Measurements from ENCODE around the gene PLCB1. TPM values are rescaled to one million over a fixed set of nuclear protein-coding genes. Genes with fewer than 3 reads are reported as not detected.

Gene PLCB1
- total RNA-seq, 4 donors from 2014 or later: 7.2 to 28.1 (median 9.6) TPM

GRCh38 chr20:8363970-8364733 is 232.1 kb downstream of the PLCB1 start:
- no peaks in the 10 kb centered on the region for H3K4me1 ChIP-seq
- H3K9me3 ChIP-seq: no peaks in the 10 kb centered on the region
- H3K36me3 ChIP-seq: no peaks in the 10 kb centered on the region
- H3K27ac ChIP-seq: no peak overlapping the region
- H3K4me3 ChIP-seq: no peak overlapping the region
- no peak for DNase-seq
- TF ChIP-seq POLR2A (IDR thresholded peaks at IDR 0.05) (no peak), CTCF (IDR thresholded peaks at IDR 0.05) (no peak)
- no peaks in the 10 kb centered on the region for H3K27me3 ChIP-seq

DNA sequence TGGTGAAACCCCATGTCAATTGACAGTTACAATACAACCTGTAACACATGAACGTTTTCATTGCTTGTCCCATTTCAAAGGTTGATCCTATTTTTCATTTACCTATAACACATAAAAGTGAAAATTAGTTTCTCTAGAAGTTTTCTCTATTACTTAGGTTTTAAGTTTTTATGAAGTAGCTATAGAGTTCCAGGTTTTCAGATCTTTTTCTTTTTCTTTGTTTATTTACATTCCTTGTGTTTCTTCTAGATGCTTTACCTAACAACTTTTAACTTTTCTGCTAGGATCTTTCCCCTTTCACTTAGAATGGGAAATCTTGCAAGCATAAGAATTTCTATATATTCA is 232.6 kb downstream of the PLCB1 start:
- Histone ChIP-seq H3K27me3 (no peaks in the 10 kb centered on the region), H3K9me3 (no peaks in the 10 kb centered on the region), H3K4me1 (no peaks in the 10 kb centered on the region), H3K27ac (no peak overlapping the region), H3K4me3 (no peak overlapping the region), H3K36me3 (no peaks in the 10 kb centered on the region)
- DNase-seq: no peak
- TF ChIP-seq POLR2A (IDR thresholded peaks at IDR 0.05) (no peak), CTCF (IDR thresholded peaks at IDR 0.05) (no peak)

GRCh38 chr20:8365634-8366033 is 233.6 kb downstream of the PLCB1 start:
- H3K27me3 ChIP-seq: no peaks in the 10 kb centered on the region
- H3K4me1 ChIP-seq: no peaks in the 10 kb centered on the region
- H3K9me3 ChIP-seq: no peaks in the 10 kb centered on the region
- H3K36me3 ChIP-seq: no peaks in the 10 kb centered on the region
- no peak for DNase-seq
- H3K4me3 ChIP-seq: no peak overlapping the region
- TF ChIP-seq CTCF (IDR thresholded peaks at IDR 0.05): no peak
- no peak for TF ChIP-seq POLR2A (IDR thresholded peaks at IDR 0.05)
- no peak overlapping the region for H3K27ac ChIP-seq

DNA sequence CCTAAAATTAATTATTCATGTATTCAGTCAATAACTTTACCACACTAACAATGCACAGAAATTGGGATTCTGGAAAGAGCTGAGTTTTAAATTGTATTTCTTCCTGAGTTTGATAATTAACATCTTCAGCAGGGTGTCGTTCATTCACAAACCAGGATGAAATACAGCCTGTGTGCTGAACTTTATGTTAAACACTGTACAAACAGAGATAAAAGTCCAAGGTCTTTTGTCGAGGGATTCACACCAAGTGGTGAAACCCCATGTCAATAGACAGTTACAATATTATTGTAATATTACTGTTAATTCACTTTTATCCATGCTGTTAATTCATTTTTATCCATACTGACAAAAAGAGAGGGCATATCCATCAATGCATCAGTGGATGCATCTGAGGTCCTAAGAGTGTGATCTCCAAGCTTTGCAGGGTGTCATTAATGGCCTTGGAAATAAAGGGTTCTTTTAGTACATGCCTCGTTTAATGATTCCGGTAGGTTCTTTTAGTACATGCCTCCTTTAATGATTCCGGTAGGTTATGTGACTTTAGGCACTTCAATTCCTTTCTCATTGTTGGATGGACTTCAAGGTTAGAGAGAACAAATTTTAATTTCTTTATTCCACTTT is 234.3 kb downstream of the PLCB1 start:
- H3K27ac ChIP-seq: no peak overlapping the region
- H3K9me3 ChIP-seq: no peaks in the 10 kb centered on the region
- H3K4me3 ChIP-seq: no peak overlapping the region
- TF ChIP-seq CTCF (IDR thresholded peaks at IDR 0.05) (no peak), POLR2A (IDR thresholded peaks at IDR 0.05) (no peak)
- no peaks in the 10 kb centered on the region for H3K4me1 ChIP-seq
- no peak for DNase-seq
- no peaks in the 10 kb centered on the region for H3K27me3 ChIP-seq
- no peaks in the 10 kb centered on the region for H3K36me3 ChIP-seq

DNA sequence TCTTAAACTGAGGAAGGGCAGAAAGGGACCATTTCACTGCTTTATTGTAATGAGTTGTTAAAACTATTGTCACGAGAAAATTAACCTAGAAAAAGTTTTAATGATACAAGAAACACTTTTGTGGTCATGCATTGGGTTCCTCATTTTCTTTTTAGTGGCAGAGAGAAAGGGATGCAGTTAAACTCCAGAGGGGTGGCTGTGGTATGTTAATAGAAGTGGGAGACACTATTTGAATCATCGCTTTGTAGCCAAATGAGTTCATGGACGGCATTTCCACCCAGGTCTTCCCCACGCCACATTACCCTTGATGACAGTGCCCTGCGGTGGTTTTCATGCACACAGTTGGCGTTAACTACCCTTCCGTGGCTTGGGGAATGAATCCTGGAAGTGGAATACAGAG is 235.6 kb downstream of the PLCB1 start:
- Histone ChIP-seq H3K4me3 (no peak overlapping the region), H3K27me3 (no peaks in the 10 kb centered on the region), H3K36me3 (no peaks in the 10 kb centered on the region), H3K9me3 (no peaks in the 10 kb centered on the region), H3K27ac (no peak overlapping the region), H3K4me1 (no peaks in the 10 kb centered on the region)
- TF ChIP-seq POLR2A (IDR thresholded peaks at IDR 0.05) (no peak), CTCF (IDR thresholded peaks at IDR 0.05) (no peak)
- DNase-seq: no peak

Data from Peyer's patch (tissue), 4 donors.